Endodermal cell (in vitro differentiated cells): ENCODE data around the gene VASH2. TPM values are rescaled to one million over a fixed set of nuclear protein-coding genes. Genes with fewer than 3 reads are reported as not detected.
A peak's percentile ranks its signal among the peaks of the same experiment; 100 is the strongest.

ENCODE experiments used
- DNase-seq: peaks from one replicate; pipeline ENCODE4 v3.0.0-alpha.2; 2017
- H3K27ac ChIP-seq: 2 replicates; pipeline ENCODE4 v1.5.1; 2013; ENCODE audit warnings: mild to moderate bottlenecking, low read depth, low read length, moderate library complexity
- H3K27me3 ChIP-seq: 2 replicates; pipeline ENCODE4 v1.6.1; 2013; ENCODE audit warnings: mild to moderate bottlenecking, low read length, moderate library complexity; ENCODE audit not compliant: insufficient read depth, control insufficient read depth, poor library complexity, severe bottlenecking
- H3K36me3 ChIP-seq: 2 replicates; pipeline ENCODE4 v1.7.0; 2013; ENCODE audit warnings: mild to moderate bottlenecking, low read length, moderate library complexity; ENCODE audit not compliant: control insufficient read depth, insufficient read depth
- H3K4me1 ChIP-seq: one replicate; pipeline ENCODE4 v1.7.0; 2013; ENCODE audit warnings: low read length; ENCODE audit not compliant: control insufficient read depth, insufficient read depth
- H3K4me3 ChIP-seq: 2 replicates; pipeline ENCODE4 v1.5.1; 2013; ENCODE audit warnings: mild to moderate bottlenecking, low read length, moderate library complexity
- H3K9ac ChIP-seq: 2 replicates; pipeline ENCODE4 v1.6.1; 2013; ENCODE audit warnings: mild to moderate bottlenecking, low read length, moderate library complexity; ENCODE audit not compliant: poor library complexity, severe bottlenecking; ENCODE audit errors: extremely low read depth
- H3K9me3 ChIP-seq: 2 replicates; pipeline ENCODE4 v1.6.1; 2013; ENCODE audit warnings: mild to moderate bottlenecking, low read length, moderate library complexity; ENCODE audit not compliant: control insufficient read depth
- H3K27ac Mint-ChIP-seq: 2 replicates; pipeline ENCODE4 v1.8.0; 2020; ENCODE audit warnings: mixed read lengths
- H3K27me3 Mint-ChIP-seq: 2 replicates; pipeline ENCODE4 v1.8.0; 2021; ENCODE audit warnings: mild to moderate bottlenecking, mixed read lengths; ENCODE audit not compliant: insufficient read depth
- H3K36me3 Mint-ChIP-seq: 2 replicates; pipeline ENCODE4 v1.8.0; 2020; ENCODE audit warnings: low read depth, mixed read lengths
- H3K4me1 Mint-ChIP-seq: 2 replicates; pipeline ENCODE4 v1.8.0; 2020; ENCODE audit warnings: mixed read lengths
- H3K4me3 Mint-ChIP-seq: 2 replicates; pipeline ENCODE4 v1.8.0; 2020; ENCODE audit warnings: mild to moderate bottlenecking, moderate library complexity, mixed read lengths
- H3K9me3 Mint-ChIP-seq: 2 replicates; pipeline ENCODE4 v1.8.0; 2020; ENCODE audit warnings: mild to moderate bottlenecking, mixed read lengths
- WGBS, 2 experiments: methylation state at CpG; one replicate each; pipeline versions ENCODE4 v1.1.5 to v1.1.7; 2013; ENCODE audit warnings: missing lambda C conversion rate in 2 of 2, mixed read lengths in 1 of 2; ENCODE audit not compliant: insufficient coverage in 1 of 2, insufficient read length in 1 of 2; 5-methylcytosine and 5-hydroxymethylcytosine counted together
- total RNA-seq, 2 donors: library from RNA; stranded (reverse); fragmentation: NEBNext Ultra II Directional in 1 of 2; extraction: Animal tissue kit (Norgen Biotek cat#: 25700) in 1 of 2; gene quantifications; 2 replicates in 1 of 2; 3 replicates in 1 of 2; pipeline ENCODE4 v1.2.1, GENCODE V29; 2021
- TF ChIP-seq, protein P1 (sequence below): fragments of 200-600 bp; sonication (generic); conservative IDR thresholded peaks from 2 replicates; pipeline ENCODE4 v1.5.0; 2021; ENCODE audit warnings: antibody characterized with exemption, mild to moderate bottlenecking

The VASH2 gene
- total RNA-seq, 2 donors from 2014 or later = 13.7 to 30.2 TPM

DNA sequence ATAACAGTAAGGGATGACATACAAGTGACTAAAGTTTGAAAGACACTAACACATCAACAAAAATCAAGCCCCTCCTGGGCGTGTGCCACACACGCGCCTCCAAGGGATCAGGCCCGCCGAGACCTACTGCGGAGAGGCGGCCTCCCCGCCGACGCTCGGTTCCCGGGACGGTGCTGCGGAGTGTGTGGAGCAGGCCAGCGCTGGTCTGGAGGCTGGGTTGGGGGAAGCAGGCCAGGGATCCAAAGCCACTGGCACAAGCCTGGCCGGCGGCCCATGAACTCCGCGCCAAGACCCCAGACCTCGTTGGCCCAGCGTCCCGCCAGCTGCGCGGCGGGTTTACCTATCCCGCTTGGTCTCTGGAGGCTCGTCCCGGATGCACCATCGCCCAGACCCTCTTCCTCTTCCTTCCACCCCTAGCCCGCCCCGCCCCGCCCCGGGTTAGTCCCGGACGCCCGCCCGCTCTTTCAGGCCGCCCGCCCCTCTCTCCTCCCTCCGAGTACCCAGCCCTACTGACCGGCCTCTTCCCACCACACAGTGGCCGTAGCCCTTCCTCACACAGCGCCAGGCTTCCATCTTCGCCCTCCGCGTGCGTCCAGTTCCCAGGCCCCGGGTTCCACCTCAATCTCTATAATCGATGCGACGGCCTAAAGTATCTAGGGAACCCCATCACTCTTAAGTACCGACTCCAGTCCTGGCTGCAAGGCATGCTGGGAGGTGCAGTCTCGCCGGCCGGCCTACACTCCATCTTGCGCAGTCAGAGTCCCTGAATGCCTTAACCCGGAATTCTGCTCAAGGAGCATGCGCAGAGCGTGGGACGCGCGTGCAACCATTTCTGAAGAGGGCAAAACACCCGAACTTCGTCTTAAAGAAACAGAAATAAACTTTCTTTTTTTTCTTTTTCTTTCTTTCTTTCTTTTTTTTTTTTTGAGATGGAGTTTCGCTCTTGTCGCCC is 65.0 kb downstream of the VASH2 start, which contains the start of gene ANGEL2:
Gene ANGEL2, minus strand, starts transcription at position 769 of the 952 bp plus-strand sequence. Its CDS starts 196 bp downstream, at position 573.
- Histone ChIP-seq H3K27ac (peak within 1 kb of the TSS; percentile 88), H3K9me3 (peaks cover 4% of the 10 kb centered on the region), H3K27me3 (no peaks in the 10 kb centered on the region), H3K4me3 (peak within 1 kb of the TSS; percentile 92), H3K9ac (peak within 1 kb of the TSS; percentile 79), H3K4me1 (peaks cover 2% of the 10 kb centered on the region), H3K36me3 (peaks cover 24% of the 10 kb centered on the region)
- Mint-ChIP-seq H3K27ac (peak within 1 kb of the TSS; percentile 99), H3K9me3 (no peaks in the 10 kb centered on the region), H3K27me3 (no peaks in the 10 kb centered on the region), H3K36me3 (peaks cover 18% of the 10 kb centered on the region), H3K4me1 (peaks cover 10% of the 10 kb centered on the region), H3K4me3 (peak within 1 kb of the TSS; percentile 98)
- TF ChIP-seq, protein P1, sequence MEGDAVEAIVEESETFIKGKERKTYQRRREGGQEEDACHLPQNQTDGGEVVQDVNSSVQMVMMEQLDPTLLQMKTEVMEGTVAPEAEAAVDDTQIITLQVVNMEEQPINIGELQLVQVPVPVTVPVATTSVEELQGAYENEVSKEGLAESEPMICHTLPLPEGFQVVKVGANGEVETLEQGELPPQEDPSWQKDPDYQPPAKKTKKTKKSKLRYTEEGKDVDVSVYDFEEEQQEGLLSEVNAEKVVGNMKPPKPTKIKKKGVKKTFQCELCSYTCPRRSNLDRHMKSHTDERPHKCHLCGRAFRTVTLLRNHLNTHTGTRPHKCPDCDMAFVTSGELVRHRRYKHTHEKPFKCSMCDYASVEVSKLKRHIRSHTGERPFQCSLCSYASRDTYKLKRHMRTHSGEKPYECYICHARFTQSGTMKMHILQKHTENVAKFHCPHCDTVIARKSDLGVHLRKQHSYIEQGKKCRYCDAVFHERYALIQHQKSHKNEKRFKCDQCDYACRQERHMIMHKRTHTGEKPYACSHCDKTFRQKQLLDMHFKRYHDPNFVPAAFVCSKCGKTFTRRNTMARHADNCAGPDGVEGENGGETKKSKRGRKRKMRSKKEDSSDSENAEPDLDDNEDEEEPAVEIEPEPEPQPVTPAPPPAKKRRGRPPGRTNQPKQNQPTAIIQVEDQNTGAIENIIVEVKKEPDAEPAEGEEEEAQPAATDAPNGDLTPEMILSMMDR = no peak
- DNase-seq = peak; percentile 98
- 0 to 2% methylated on average over 46 to 65 of the region's 66 CpGs for WGBS, 2 experiments

DNA sequence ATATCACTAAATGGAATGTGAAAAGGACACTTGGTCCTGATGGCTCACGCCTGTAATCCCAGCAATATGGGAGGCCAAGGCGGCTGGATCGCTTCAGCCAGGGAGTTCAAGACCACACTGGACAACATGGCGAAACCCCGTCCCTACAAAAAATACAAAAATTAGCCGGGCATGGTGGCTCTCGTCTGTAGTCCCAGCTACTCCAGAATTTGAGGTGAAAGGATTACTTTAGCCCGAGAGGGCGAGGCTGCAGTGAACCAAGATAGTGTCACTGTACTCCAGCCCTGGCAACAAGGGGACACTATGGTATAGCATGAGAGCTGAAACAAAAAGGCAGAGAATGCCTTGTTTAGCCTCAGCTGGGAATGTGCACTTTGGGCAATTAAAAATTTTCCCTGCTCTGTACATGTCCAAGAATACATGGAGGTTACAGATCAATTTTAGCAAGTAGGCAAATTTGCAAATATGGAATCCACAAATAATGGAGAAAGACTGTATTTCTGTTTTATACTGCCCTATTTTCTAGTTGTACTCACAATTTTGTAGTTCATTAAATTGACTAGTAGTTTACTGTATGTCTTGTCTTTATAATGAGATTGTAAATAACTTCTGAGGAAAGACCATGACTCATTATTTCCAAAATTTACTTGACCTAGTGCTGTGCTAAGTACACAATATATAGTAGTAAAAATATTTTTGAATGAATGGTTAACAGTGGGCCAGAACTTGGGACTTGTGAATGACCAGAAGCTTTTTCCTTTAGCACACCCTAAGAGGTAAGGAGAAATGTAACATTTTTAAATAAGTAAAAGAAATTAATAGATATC is 67.3 kb downstream of the VASH2 start:
- TF ChIP-seq, protein P1 = no peak
- Histone ChIP-seq H3K9ac (no peak overlapping the region), H3K27ac (no peak overlapping the region), H3K27me3 (no peaks in the 10 kb centered on the region), H3K9me3 (no peaks in the 10 kb centered on the region), H3K4me1 (peaks cover 2% of the 10 kb centered on the region), H3K4me3 (no peak overlapping the region), H3K36me3 (peaks cover 6% of the 10 kb centered on the region)
- Mint-ChIP-seq H3K27me3 (peaks cover 3% of the 10 kb centered on the region), H3K36me3 (no peaks in the 10 kb centered on the region), H3K27ac (no peak overlapping the region), H3K4me1 (peaks cover 7% of the 10 kb centered on the region), H3K9me3 (no peaks in the 10 kb centered on the region), H3K4me3 (no peak overlapping the region)
- no peak for DNase-seq
- 93 to 95% methylated on average over 9 of the region's 9 CpGs for WGBS, 2 experiments

DNA sequence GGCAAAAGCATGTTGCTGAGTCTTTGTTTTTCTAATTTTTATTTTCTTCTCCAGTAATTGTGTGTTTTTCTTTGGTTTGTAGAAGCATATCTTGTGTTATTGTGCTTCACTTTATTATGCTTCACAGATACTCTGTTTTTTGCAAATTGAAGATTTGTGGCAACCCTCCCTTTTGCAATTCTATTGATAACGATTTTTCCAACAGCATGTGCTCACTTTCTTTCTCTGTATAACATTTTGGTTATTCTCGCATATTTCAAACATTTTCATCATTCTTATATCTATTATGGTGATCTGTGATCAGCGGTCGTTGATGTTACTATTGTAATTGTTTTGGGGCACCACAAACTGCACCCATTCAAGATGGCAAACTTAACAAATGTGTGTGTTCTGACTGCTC is 69.1 kb downstream of the VASH2 start:
- Histone ChIP-seq H3K36me3 (no peaks in the 10 kb centered on the region), H3K27ac (no peak overlapping the region), H3K27me3 (no peaks in the 10 kb centered on the region), H3K9me3 (peaks cover 3% of the 10 kb centered on the region), H3K4me1 (no peaks in the 10 kb centered on the region), H3K9ac (no peak overlapping the region), H3K4me3 (no peak overlapping the region)
- 71 to 92% methylated on average over 1 to 4 of the region's 4 CpGs for WGBS, 2 experiments
- TF ChIP-seq, protein P1 = no peak
- Mint-ChIP-seq H3K27ac (no peak overlapping the region), H3K27me3 (peaks cover 5% of the 10 kb centered on the region), H3K4me1 (no peaks in the 10 kb centered on the region), H3K36me3 (no peaks in the 10 kb centered on the region), H3K4me3 (no peak overlapping the region), H3K9me3 (peaks cover 6% of the 10 kb centered on the region)
- DNase-seq = no peak
